GM20000 (cell line): Measurements from ENCODE around the gene DLX3.

Experiments used
- DNase-seq: peaks from one replicate; pipeline ENCODE4 v3.0.0; 2012; ENCODE audit warnings: low spot score
- CTCF ChIP-seq: IDR thresholded peaks from 2 replicates; pipeline ENCODE4 v1.5.1; 2012; ENCODE audit warnings: mild to moderate bottlenecking, control low read depth; ENCODE audit errors: extremely low read depth, missing control alignments

DLX3 gene

GRCh38 chr17:49985310-49985990 is 9.6 kb downstream of the DLX3 start:
- no peak for DNase-seq
- TF ChIP-seq CTCF = no peak

GRCh38 chr17:49984776-49985175 is 10.2 kb downstream of the DLX3 start:
- DNase-seq = no peak
- TF ChIP-seq CTCF = no peak

GRCh38 chr17:49984283-49984682 is 10.7 kb downstream of the DLX3 start:
- DNase-seq = no peak
- no peak for TF ChIP-seq CTCF

- no peak for DNase-seq
- no peak for TF ChIP-seq CTCF
These were observed 14.3 kb downstream of the DLX3 start for GRCh38 chr17:49980703-49981197.

- DNase-seq = no peak
- no peak for TF ChIP-seq CTCF
These were observed 15.1 kb downstream of the DLX3 start for GRCh38 chr17:49979748-49980479.

GRCh38 chr17:49978501-49978900 is 16.5 kb downstream of the DLX3 start:
- TF ChIP-seq CTCF = no peak
- no peak for DNase-seq
